Panc1 (cell line): ENCODE measurements around the gene ST6GALNAC1. TPM values are rescaled to one million over a fixed set of nuclear protein-coding genes. Genes with fewer than 3 reads are reported as not detected.

Experiments used
- ATAC-seq: fragments of 200-7000 bp; cut with Tn5 transposase; 2 replicates; pipeline ENCODE4 v1.9.1; 2020; ENCODE audit warnings: mild to moderate bottlenecking, moderate library complexity
- BruUV-seq: library from RNA; stranded (reverse); fragments of 400-500 nt; replicated peaks from 2 replicates; lab custom pipeline; 2021; lab: Mats Ljungman, UMichigan
- CTCF ChIA-PET: fragments of 300-600 bp; sonication (Branson Sonifier 250); formaldehyde crosslinking; loops from one replicate; lab custom pipeline; 2022; ENCODE audit warnings: antibody characterized with exemption; lab: Charles Lee
- POLR2A ChIA-PET: fragments of 300-600 bp; sonication (Branson Sonifier 250); formaldehyde crosslinking; loops from one replicate; lab custom pipeline; 2022; ENCODE audit warnings: antibody characterized with exemption; lab: Charles Lee
- DNase-seq: peaks from one replicate; pipeline ENCODE4 v3.0.0-alpha.2; 2010; ENCODE audit warnings: low read depth, low spot score
- H3K27ac ChIP-seq: 2 replicates; pipeline ENCODE4 v1.5.1; 2011; ENCODE audit warnings: mild to moderate bottlenecking, low read length, inconsistent platforms
- H3K27me3 ChIP-seq: fragments of 200-500 bp; sonication (Bioruptor generic); 2 replicates; pipeline ENCODE4 v1.6.0; 2014; ENCODE audit warnings: low read length, inconsistent platforms; ENCODE audit not compliant: control insufficient read depth, insufficient read depth
- H3K36me3 ChIP-seq: fragments of 200-500 bp; sonication (Bioruptor generic); 2 replicates; pipeline ENCODE4 v1.5.1; 2014; ENCODE audit warnings: inconsistent platforms, mild to moderate bottlenecking, low read length, moderate library complexity; ENCODE audit not compliant: control insufficient read depth, insufficient read depth
- H3K4me1 ChIP-seq: 2 replicates; pipeline ENCODE4 v1.5.1; 2011; ENCODE audit warnings: inconsistent platforms, mild to moderate bottlenecking, low read length, moderate library complexity; ENCODE audit not compliant: control insufficient read depth, insufficient read depth
- H3K4me3 ChIP-seq, 2 experiments: 2 replicates each; pipeline ENCODE4 v1.5.1; 2011 to 2012; ENCODE audit warnings: low read depth in 2 of 2, low read length in 2 of 2, mild to moderate bottlenecking in 2 of 2, inconsistent platforms in 1 of 2, moderate library complexity in 1 of 2
- H3K9me3 ChIP-seq: fragments of 200-500 bp; sonication (Bioruptor generic); 2 replicates; pipeline ENCODE4 v1.5.1; 2014; ENCODE audit warnings: low read depth, mild to moderate bottlenecking, inconsistent platforms, low read length, moderate library complexity; ENCODE audit not compliant: control insufficient read depth, insufficient read depth
- POLR2AphosphoS5 ChIP-seq: IDR thresholded peaks from 2 replicates; pipeline ENCODE4 v1.6.1; 2012; ENCODE audit warnings: mild to moderate bottlenecking, low read depth, low read length, moderate library complexity
- REST ChIP-seq, 2 experiments: IDR thresholded peaks; 2 replicates each; pipeline ENCODE4 v1.6.1; 2011 to 2012; ENCODE audit warnings: low read depth in 2 of 2, control low read depth in 1 of 2, low read length in 1 of 2, mild to moderate bottlenecking in 1 of 2, moderate library complexity in 1 of 2; ENCODE audit not compliant: insufficient read depth in 1 of 2
- SIN3A ChIP-seq: IDR thresholded peaks from 2 replicates; pipeline ENCODE4 v1.6.1; 2012; ENCODE audit warnings: low read depth, mild to moderate bottlenecking, low read length, moderate library complexity, borderline replicate concordance; ENCODE audit not compliant: insufficient read depth
- TCF7L2 ChIP-seq: IDR thresholded peaks from 2 replicates; pipeline ENCODE4 v1.6.1; 2011; ENCODE audit warnings: mild to moderate bottlenecking, low read depth, low read length, inconsistent platforms
- in situ Hi-C: cut with HindIII; loops from 2 replicates; pipeline ENCODE4 v1.10.0; 2016; ENCODE audit warnings: low sequenced_read_pairs, low pct_unique_long_range_greater_than_20kb
- intact Hi-C: fragments of 100-400 bp; cut with micrococcal nuclease; formaldehyde crosslinking; loops from one replicate; pipeline ENCODE4 v1.10.0; 2022; ENCODE audit not compliant: unreplicated experiment
- total RNA-seq: library from RNA; stranded (reverse); gene quantifications from one replicate; pipeline ENCODE4 v1.2.1, GENCODE V29; 2021; ENCODE audit not compliant: unreplicated experiment

ST6GALNAC1 gene
- total RNA-seq, 1 experiment from 2014 or later = 0.15 TPM

- TSS peak; percentile 46 for BruUV-seq
- POLR2A ChIA-PET = no interaction called here
- H3K4me3 ChIP-seq = no peak overlapping the region
Measured at GRCh38 chr17:76577876-76578275, 65.7 kb downstream of the ST6GALNAC1 start.

GRCh38 chr17:76576189-76576588 lies 67.4 kb downstream of the ST6GALNAC1 start:
- DNase-seq (no peak), ATAC-seq (no peak)
- Histone ChIP-seq H3K36me3 (no peaks in the 10 kb centered on the region), H3K27ac (no peak overlapping the region), H3K27me3 (no peaks in the 10 kb centered on the region), H3K4me3 (no peak overlapping the region), H3K9me3 (no peaks in the 10 kb centered on the region), H3K4me1 (peaks cover 6% of the 10 kb centered on the region; the same call in 1 of the 2 replicates)
- in situ Hi-C loops (no loop called here), intact Hi-C loops (no loop called here)
- no TSS peak for BruUV-seq
- TF ChIP-seq POLR2AphosphoS5 (no peak), SIN3A (no peak), REST (IDR thresholded peaks at IDR 0.05; ENCODE audit: insufficient read depth in 1 of 2, low read depth in 2 of 2, low read length in 1 of 2) (no peak), TCF7L2 (no peak)
- ChIA-PET POLR2A (no interaction called here), CTCF (interaction anchor here (0.6 kb wide), 1 partner anchor 245 kb away, joined by 11 read pairs; no protein-coding TSS in a partner anchor)

More at GRCh38 chr17:76577876-76578275, 65.7 kb downstream of the ST6GALNAC1 start:
- peaks cover 15% of the 10 kb centered on the region for H3K4me1 ChIP-seq
- no peak for DNase-seq
- intact Hi-C loops = no loop called here
- ATAC-seq = no peak
- H3K36me3 ChIP-seq = no peaks in the 10 kb centered on the region
- H3K27me3 ChIP-seq = no peaks in the 10 kb centered on the region
- CTCF ChIA-PET = no interaction called here
- in situ Hi-C loops = no loop called here
- no peak overlapping the region for H3K27ac ChIP-seq
- TF ChIP-seq POLR2AphosphoS5 (no peak), REST (IDR thresholded peaks at IDR 0.05; ENCODE audit: insufficient read depth in 1 of 2, low read depth in 2 of 2, low read length in 1 of 2) (no peak)
- no peaks in the 10 kb centered on the region for H3K9me3 ChIP-seq

- no TSS peak for BruUV-seq
- Histone ChIP-seq H3K36me3 (no peaks in the 10 kb centered on the region), H3K4me1 (peaks cover 3% of the 10 kb centered on the region), H3K27ac (no peak overlapping the region), H3K9me3 (no peaks in the 10 kb centered on the region), H3K27me3 (no peaks in the 10 kb centered on the region), H3K4me3 (no peak overlapping the region)
- TF ChIP-seq SIN3A (no peak), REST (IDR thresholded peaks at IDR 0.05; ENCODE audit: insufficient read depth in 1 of 2, low read depth in 2 of 2, low read length in 1 of 2) (no peak), POLR2AphosphoS5 (no peak)
- POLR2A ChIA-PET = no interaction called here
- intact Hi-C loops = no loop called here
- DNase-seq (no peak), ATAC-seq (no peak)
- CTCF ChIA-PET = interaction anchor here (0.6 kb wide), 1 partner anchor 246 kb away, joined by 11 read pairs; no protein-coding TSS in a partner anchor
- in situ Hi-C loops = no loop called here
Measured at GRCh38 chr17:76575570-76575969, 68.0 kb downstream of the ST6GALNAC1 start.
